Measurements from ENCODE around the gene CHST8.
"Not testable (repeated sequence)": the region's sequence is repeated elsewhere in the genome, so short reads cannot be mapped to it uniquely, and the experiment has no call there.

The CHST8 gene

DNA sequence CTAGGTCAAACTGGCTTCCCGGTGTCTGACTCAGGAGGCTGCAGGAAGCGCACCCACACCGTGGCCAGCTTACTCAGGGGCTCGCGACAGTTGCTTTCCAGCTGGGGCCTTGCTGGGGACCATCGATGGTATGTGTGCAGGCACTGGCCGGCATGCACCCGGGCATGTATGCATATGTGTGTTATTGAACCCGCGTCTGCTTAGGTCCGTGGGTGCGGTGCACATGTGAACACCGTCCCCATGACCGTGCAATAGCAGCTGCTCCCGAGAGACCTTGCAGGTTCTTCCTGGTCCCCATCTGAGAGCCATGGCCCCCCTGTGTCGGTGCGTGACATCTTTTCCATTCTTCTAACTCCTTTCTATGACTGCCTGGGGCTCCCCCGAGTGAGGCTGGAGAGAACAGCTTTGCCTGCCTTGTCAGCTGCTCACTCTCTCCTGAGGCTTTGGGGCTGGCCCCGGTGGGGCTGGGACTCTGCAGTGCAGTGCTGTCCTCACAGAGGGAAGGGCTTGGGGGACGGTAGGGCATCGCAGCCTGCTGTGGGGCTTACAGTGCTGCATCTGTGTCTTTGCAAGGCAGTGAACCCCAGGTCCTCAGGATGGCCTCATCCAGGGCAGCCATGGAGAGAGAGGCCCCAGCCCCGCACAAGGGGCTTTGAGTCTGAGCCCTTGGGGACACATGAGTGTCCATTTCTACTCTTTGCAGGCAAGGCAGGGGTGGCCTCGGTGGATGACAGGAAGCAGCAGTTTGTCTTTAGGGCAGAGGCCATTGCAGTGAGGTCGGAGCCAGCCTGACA, 65.1 kb downstream of the CHST8 start:
- Histone ChIP-seq H3K27me3 (replicated peaks; ENCODE audit: control insufficient read depth, insufficient read depth, low read length) (peaks cover 37% of the 10 kb centered on the region), H3K36me3 (ENCODE audit: control insufficient read depth, insufficient read depth, low read length, severe bottlenecking) (no peaks in the 10 kb centered on the region), H3K9me3 (ENCODE audit: control insufficient read depth, low read length) (no peaks in the 10 kb centered on the region), H3K4me3 (ENCODE audit: low read length) (no peak overlapping the region), H3K9ac (ENCODE audit: low read length) (no peak overlapping the region), H3K4me1 (ENCODE audit: control insufficient read depth, insufficient read depth, low read length) (no peaks in the 10 kb centered on the region)
- DNase-seq (ENCODE audit: low read depth): no peak

DNA sequence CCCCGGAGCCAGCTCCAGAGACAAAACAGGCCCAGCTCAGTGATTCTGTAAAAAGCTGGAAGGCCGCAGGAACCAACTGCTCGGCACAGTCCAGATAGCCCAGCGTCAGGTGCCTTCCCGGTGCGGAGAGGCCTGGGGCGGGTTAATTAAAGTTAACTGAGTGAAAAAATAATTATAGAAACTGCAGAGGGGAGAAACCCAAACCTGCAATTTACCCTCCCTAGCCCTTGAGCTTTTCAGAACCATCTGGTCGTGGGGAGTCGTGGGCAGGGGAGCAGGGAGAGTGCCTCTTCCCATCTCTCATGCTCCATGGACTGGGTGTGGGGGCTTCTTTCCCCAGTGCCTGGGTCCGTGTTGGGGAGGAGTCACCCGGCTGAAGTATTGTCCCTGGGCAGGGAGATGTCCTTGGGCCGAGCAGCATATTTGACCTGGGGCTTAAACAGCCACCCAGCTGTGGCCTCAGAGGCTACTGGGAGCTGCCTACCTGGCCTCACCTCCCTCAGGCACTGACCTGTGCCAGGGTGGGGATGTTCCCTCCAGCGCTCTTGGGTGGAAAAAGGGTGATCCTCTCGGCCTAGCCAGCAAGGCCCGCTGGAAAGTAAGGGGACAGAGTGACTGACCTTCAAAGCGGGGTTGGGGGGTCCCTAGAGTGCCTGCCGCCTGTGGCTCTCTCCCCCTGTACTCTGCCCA, 65.9 kb downstream of the CHST8 start:
- H3K9me3 ChIP-seq (ENCODE audit: control insufficient read depth, low read length): no peaks in the 10 kb centered on the region
- H3K4me3 ChIP-seq (ENCODE audit: low read length): no peak overlapping the region
- no peaks in the 10 kb centered on the region for H3K4me1 ChIP-seq (ENCODE audit: control insufficient read depth, insufficient read depth, low read length)
- peaks cover 37% of the 10 kb centered on the region for H3K27me3 ChIP-seq (replicated peaks; ENCODE audit: control insufficient read depth, insufficient read depth, low read length)
- DNase-seq (ENCODE audit: low read depth): no peak
- H3K36me3 ChIP-seq (ENCODE audit: control insufficient read depth, insufficient read depth, low read length, severe bottlenecking): no peaks in the 10 kb centered on the region
- no peak overlapping the region for H3K9ac ChIP-seq (ENCODE audit: low read length)

GRCh38 chr19:33688171-33688992, 66.6 kb downstream of the CHST8 start:
- H3K9ac ChIP-seq (ENCODE audit: low read length): no peak overlapping the region
- H3K27me3 ChIP-seq (replicated peaks; ENCODE audit: control insufficient read depth, insufficient read depth, low read length): peaks cover 35% of the 10 kb centered on the region
- H3K9me3 ChIP-seq (ENCODE audit: control insufficient read depth, low read length): no peaks in the 10 kb centered on the region
- no peaks in the 10 kb centered on the region for H3K4me1 ChIP-seq (ENCODE audit: control insufficient read depth, insufficient read depth, low read length)
- no peak overlapping the region for H3K4me3 ChIP-seq (ENCODE audit: low read length)
- DNase-seq (ENCODE audit: low read depth): no peak
- no peaks in the 10 kb centered on the region for H3K36me3 ChIP-seq (ENCODE audit: control insufficient read depth, insufficient read depth, low read length, severe bottlenecking)

- Histone ChIP-seq H3K9ac (ENCODE audit: low read length) (no peak overlapping the region), H3K4me1 (ENCODE audit: control insufficient read depth, insufficient read depth, low read length) (no peaks in the 10 kb centered on the region), H3K4me3 (ENCODE audit: low read length) (no peak overlapping the region), H3K9me3 (ENCODE audit: control insufficient read depth, low read length) (no peaks in the 10 kb centered on the region), H3K27me3 (replicated peaks; ENCODE audit: control insufficient read depth, insufficient read depth, low read length) (peaks cover 29% of the 10 kb centered on the region), H3K36me3 (ENCODE audit: control insufficient read depth, insufficient read depth, low read length, severe bottlenecking) (no peaks in the 10 kb centered on the region)
- no peak for DNase-seq (ENCODE audit: low read depth)
Measured at GRCh38 chr19:33689138-33689746, 67.5 kb downstream of the CHST8 start.

GRCh38 chr19:33689868-33690267, 68.1 kb downstream of the CHST8 start:
- H3K4me3 ChIP-seq (ENCODE audit: low read length): no peak overlapping the region
- H3K4me1 ChIP-seq (ENCODE audit: control insufficient read depth, insufficient read depth, low read length): no peaks in the 10 kb centered on the region
- H3K27me3 ChIP-seq (replicated peaks; ENCODE audit: control insufficient read depth, insufficient read depth, low read length): peaks cover 25% of the 10 kb centered on the region
- DNase-seq (ENCODE audit: low read depth): no peak
- no peaks in the 10 kb centered on the region for H3K36me3 ChIP-seq (ENCODE audit: control insufficient read depth, insufficient read depth, low read length, severe bottlenecking)
- H3K9me3 ChIP-seq (ENCODE audit: control insufficient read depth, low read length): no peaks in the 10 kb centered on the region
- H3K9ac ChIP-seq (ENCODE audit: low read length): no peak overlapping the region

GRCh38 chr19:33690378-33691029, 68.8 kb downstream of the CHST8 start:
- no peak for DNase-seq (ENCODE audit: low read depth)
- no peaks in the 10 kb centered on the region for H3K4me1 ChIP-seq (ENCODE audit: control insufficient read depth, insufficient read depth, low read length)
- H3K4me3 ChIP-seq (ENCODE audit: low read length): no peak overlapping the region
- H3K9ac ChIP-seq (ENCODE audit: low read length): no peak overlapping the region
- no peaks in the 10 kb centered on the region for H3K9me3 ChIP-seq (ENCODE audit: control insufficient read depth, low read length)
- H3K36me3 ChIP-seq (ENCODE audit: control insufficient read depth, insufficient read depth, low read length, severe bottlenecking): no peaks in the 10 kb centered on the region
- H3K27me3 ChIP-seq (replicated peaks; ENCODE audit: control insufficient read depth, insufficient read depth, low read length): peaks cover 18% of the 10 kb centered on the region

DNA sequence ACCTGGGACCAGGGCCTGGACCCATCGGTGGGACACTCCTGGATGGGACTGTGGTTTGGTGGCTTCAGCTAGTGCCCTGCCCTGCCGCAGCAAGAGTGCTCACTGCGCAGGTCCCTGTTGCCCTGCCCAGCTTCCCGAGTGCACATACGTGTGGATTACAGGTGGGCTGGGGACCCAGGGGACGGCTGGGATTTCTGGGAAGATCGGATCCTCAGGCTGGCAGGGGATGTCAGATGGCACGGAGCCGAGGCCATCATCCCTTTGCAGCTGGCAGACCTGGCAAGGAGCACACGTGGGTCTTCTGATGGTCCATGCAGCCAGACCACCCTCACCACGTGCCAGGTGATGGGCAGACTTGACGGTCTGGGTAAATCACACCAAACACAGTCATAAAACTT, 69.3 kb downstream of the CHST8 start:
- H3K36me3 ChIP-seq (ENCODE audit: control insufficient read depth, insufficient read depth, low read length, severe bottlenecking): no peaks in the 10 kb centered on the region

DNA sequence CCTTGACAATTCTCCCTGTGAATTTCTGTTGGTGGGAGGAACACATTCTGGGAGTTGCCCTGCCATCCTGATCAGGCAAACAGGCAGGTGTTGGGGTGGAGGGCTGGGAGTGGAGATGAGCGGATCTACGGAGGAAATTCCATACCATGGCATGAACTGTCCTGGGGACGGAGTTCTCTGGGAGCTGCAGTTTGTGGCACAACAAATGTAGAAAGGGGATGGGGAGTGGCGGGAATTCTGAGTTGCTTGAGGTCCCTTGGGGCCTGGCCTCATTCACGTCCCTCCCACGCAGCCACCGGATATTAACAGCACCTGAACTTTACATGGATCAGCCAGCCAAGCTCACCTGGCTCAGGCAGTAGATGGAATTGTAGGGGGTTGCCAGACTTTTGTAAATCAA, 70.0 kb downstream of the CHST8 start:
- no peak for DNase-seq (ENCODE audit: low read depth)
- H3K36me3 ChIP-seq (ENCODE audit: control insufficient read depth, insufficient read depth, low read length, severe bottlenecking): no peaks in the 10 kb centered on the region
- no peaks in the 10 kb centered on the region for H3K4me1 ChIP-seq (ENCODE audit: control insufficient read depth, insufficient read depth, low read length)
- no peak overlapping the region for H3K4me3 ChIP-seq (ENCODE audit: low read length)
- H3K9me3 ChIP-seq (ENCODE audit: control insufficient read depth, low read length): no peaks in the 10 kb centered on the region
- H3K9ac ChIP-seq (ENCODE audit: low read length): no peak overlapping the region
- peaks cover 6% of the 10 kb centered on the region for H3K27me3 ChIP-seq (replicated peaks; ENCODE audit: control insufficient read depth, insufficient read depth, low read length)

More for the DNA sequence above, 69.3 kb downstream of the CHST8 start:
- Histone ChIP-seq H3K4me1 (ENCODE audit: control insufficient read depth, insufficient read depth, low read length) (no peaks in the 10 kb centered on the region), H3K4me3 (ENCODE audit: low read length) (no peak overlapping the region), H3K9me3 (ENCODE audit: control insufficient read depth, low read length) (no peaks in the 10 kb centered on the region), H3K27me3 (replicated peaks; ENCODE audit: control insufficient read depth, insufficient read depth, low read length) (peaks cover 13% of the 10 kb centered on the region), H3K9ac (ENCODE audit: low read length) (no peak overlapping the region)
- DNase-seq (ENCODE audit: low read depth): no peak

GRCh38 chr19:33693678-33694077, 71.9 kb downstream of the CHST8 start:
- no peaks in the 10 kb centered on the region for H3K36me3 ChIP-seq (ENCODE audit: control insufficient read depth, insufficient read depth, low read length, severe bottlenecking)
- H3K4me3 ChIP-seq (ENCODE audit: low read length): no peak overlapping the region
- H3K27me3 ChIP-seq (replicated peaks; ENCODE audit: control insufficient read depth, insufficient read depth, low read length): peaks cover 4% of the 10 kb centered on the region
- H3K4me1 ChIP-seq (ENCODE audit: control insufficient read depth, insufficient read depth, low read length): no peaks in the 10 kb centered on the region
- H3K9ac ChIP-seq (ENCODE audit: low read length): no peak overlapping the region
- H3K9me3 ChIP-seq (ENCODE audit: control insufficient read depth, low read length): no peaks in the 10 kb centered on the region
- no peak for DNase-seq (ENCODE audit: low read depth)

DNA sequence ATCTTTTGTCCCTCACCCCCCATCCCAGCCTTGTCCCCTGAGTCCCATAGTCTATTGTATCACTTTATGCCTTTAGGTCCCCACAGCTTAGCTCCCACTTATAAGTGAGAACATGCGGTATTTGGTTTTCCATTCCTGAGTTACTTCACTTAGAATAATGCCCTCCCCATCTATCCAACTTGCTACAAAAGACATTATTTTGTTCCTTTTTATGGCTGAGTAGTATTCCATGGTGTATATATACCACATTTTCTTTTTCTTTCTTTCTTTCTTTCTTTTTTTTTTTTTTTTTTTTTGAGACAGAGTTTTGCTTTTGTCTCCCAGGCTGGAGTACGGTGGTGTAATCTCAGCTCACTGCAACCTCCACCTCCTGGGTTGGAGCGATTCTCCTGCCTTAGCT, 73.8 kb downstream of the CHST8 start:
- not testable (repeated sequence) for H3K36me3 ChIP-seq (ENCODE audit: control insufficient read depth, insufficient read depth, low read length, severe bottlenecking); H3K9ac ChIP-seq (ENCODE audit: low read length); H3K4me3 ChIP-seq (ENCODE audit: low read length); DNase-seq (ENCODE audit: low read depth); H3K4me1 ChIP-seq (ENCODE audit: control insufficient read depth, insufficient read depth, low read length); H3K9me3 ChIP-seq (ENCODE audit: control insufficient read depth, low read length)
- H3K27me3 ChIP-seq (replicated peaks; ENCODE audit: control insufficient read depth, insufficient read depth, low read length): peaks cover 12% of the 10 kb centered on the region

Measured in adipocyte (in vitro differentiated cells).